CD14-positive monocyte (primary cell): ENCODE measurements around the gene PERM1. TPM values are rescaled to one million over a fixed set of nuclear protein-coding genes. Genes with fewer than 3 reads are reported as not detected.

Experiments used
- DNase-seq, 3 donors: peaks; one replicate each; pipeline ENCODE4 v3.0.0-alpha.2; 2011 to 2022
- H2AFZ ChIP-seq: 2 replicates; pipeline ENCODE4 v1.6.0; 2012; ENCODE audit warnings: mild to moderate bottlenecking, low read depth, low read length, inconsistent platforms; ENCODE audit not compliant: insufficient read depth, poor library complexity, severe bottlenecking
- H3K27ac ChIP-seq, 2 donors: 1 replicate in 1 of 2; 2 replicates in 1 of 2; pipeline ENCODE4 v1.5.1; 2012 to 2013; ENCODE audit warnings: low read length in 2 of 2, control low read depth in 1 of 2, inconsistent platforms in 1 of 2, low read depth in 1 of 2, mild to moderate bottlenecking in 1 of 2
- H3K27me3 ChIP-seq, 2 donors: one replicate each; pipeline versions ENCODE4 v1.6.0 to v1.6.1; 2011 to 2013; ENCODE audit warnings: low read length in 2 of 2; ENCODE audit not compliant: control insufficient read depth in 2 of 2, insufficient read depth in 2 of 2
- H3K36me3 ChIP-seq, 2 donors: replicated peaks in 1 of 2; 1 replicate in 1 of 2; 2 replicates in 1 of 2; pipeline versions ENCODE4 v1.5.1 to v1.6.1; 2012 to 2013; ENCODE audit warnings: low read length in 2 of 2, control low read depth in 1 of 2, inconsistent platforms in 1 of 2, mild to moderate bottlenecking in 1 of 2; ENCODE audit not compliant: insufficient read depth in 2 of 2, control insufficient read depth in 1 of 2
- H3K4me1 ChIP-seq, 2 donors: 1 replicate in 1 of 2; 2 replicates in 1 of 2; pipeline versions ENCODE4 v1.5.1 to v1.6.1; 2012 to 2013; ENCODE audit warnings: low read length in 2 of 2, control low read depth in 1 of 2, inconsistent platforms in 1 of 2, mild to moderate bottlenecking in 1 of 2, moderate library complexity in 1 of 2; ENCODE audit not compliant: insufficient read depth in 2 of 2, control insufficient read depth in 1 of 2
- H3K4me2 ChIP-seq: replicated peaks from 2 replicates; pipeline ENCODE3; 2012; ENCODE audit warnings: low read length, moderate library complexity, mild to moderate bottlenecking; ENCODE audit not compliant: poor library complexity, severe bottlenecking; ENCODE audit errors: extremely low read depth
- H3K4me3 ChIP-seq, 3 experiments: fragments of 200-600 bp in 1 of 3; sonication (generic) in 1 of 3; replicated peaks in 1 of 3; 1 replicate in 2 of 3; 2 replicates in 1 of 3; pipeline ENCODE4 v1.5.1; 2011 to 2013; ENCODE audit warnings: low read length in 3 of 3, mild to moderate bottlenecking in 3 of 3, control low read depth in 2 of 3, low read depth in 2 of 3, inconsistent platforms in 1 of 3, moderate library complexity in 1 of 3
- H3K79me2 ChIP-seq: 2 replicates; pipeline ENCODE4 v1.6.0; 2012; ENCODE audit warnings: mild to moderate bottlenecking, control low read depth, inconsistent platforms, low read length, moderate library complexity; ENCODE audit not compliant: insufficient read depth
- H3K9ac ChIP-seq: 2 replicates; pipeline ENCODE4 v1.6.0; 2017; ENCODE audit warnings: low read length, mild to moderate bottlenecking; ENCODE audit not compliant: insufficient read depth, poor library complexity, severe bottlenecking
- H3K9me3 ChIP-seq, 2 donors: replicated peaks in 1 of 2; 1 replicate in 1 of 2; 2 replicates in 1 of 2; pipeline versions ENCODE4 v1.5.1 to v1.6.1; 2012 to 2013; ENCODE audit warnings: low read length in 2 of 2, control low read depth in 1 of 2; ENCODE audit not compliant: control insufficient read depth in 1 of 2, insufficient read depth in 1 of 2
- H4K20me1 ChIP-seq: 2 replicates; pipeline ENCODE4 v1.6.0; 2012; ENCODE audit warnings: mild to moderate bottlenecking, low read length, control low read depth, moderate library complexity; ENCODE audit not compliant: insufficient read depth
- H3K27ac Mint-ChIP-seq, 7 donors: one replicate each; pipeline ENCODE4 v1.8.0; 2020; ENCODE audit warnings: mild to moderate bottlenecking in 7 of 7, mixed read lengths in 7 of 7, moderate library complexity in 6 of 7, inconsistent platforms in 2 of 7
- H3K27me3 Mint-ChIP-seq, 3 donors: one replicate each; pipeline ENCODE4 v1.8.0; 2021 to 2022; ENCODE audit warnings: low read depth in 3 of 3, mild to moderate bottlenecking in 3 of 3, mixed read lengths in 3 of 3, moderate library complexity in 3 of 3, inconsistent platforms in 1 of 3
- H3K36me3 Mint-ChIP-seq, 2 donors: one replicate each; pipeline ENCODE4 v1.8.0; 2020; ENCODE audit warnings: mixed read lengths in 2 of 2, inconsistent platforms in 1 of 2, mild to moderate bottlenecking in 1 of 2
- H3K4me1 Mint-ChIP-seq: one replicate; pipeline ENCODE4 v1.8.0; 2020; ENCODE audit warnings: mild to moderate bottlenecking, mixed read lengths
- H3K4me3 Mint-ChIP-seq, 2 donors: one replicate each; pipeline ENCODE4 v1.8.0; 2020; ENCODE audit warnings: mild to moderate bottlenecking in 2 of 2, mixed read lengths in 2 of 2, moderate library complexity in 1 of 2
- H3K9me3 Mint-ChIP-seq, 7 donors: one replicate each; pipeline ENCODE4 v1.8.0; 2020 to 2022; ENCODE audit warnings: mixed read lengths in 7 of 7, mild to moderate bottlenecking in 6 of 7, moderate library complexity in 6 of 7, inconsistent platforms in 2 of 7
- CTCF ChIP-seq: fragments of 200-600 bp; IDR thresholded peaks from one replicate; pipeline ENCODE4 v1.8.0; 2022; ENCODE audit warnings: antibody characterized with exemption, mild to moderate bottlenecking
- WGBS: methylation state at CpG from one replicate; pipeline ENCODE4 v1.1.5; 2013; ENCODE audit warnings: missing lambda C conversion rate; ENCODE audit not compliant: insufficient coverage; 5-methylcytosine and 5-hydroxymethylcytosine counted together
- intact Hi-C, 2 donors: fragments of 100-400 bp; cut with micrococcal nuclease; formaldehyde crosslinking; loops; one replicate each; pipeline versions ENCODE4 v1.15.0 to v1.15.1; 2023
- polyA plus RNA-seq, 3 donors: library from polyadenylated mRNA; depleted of rRNA in 1 of 3; unstranded in 2 of 3; stranded (reverse) in 1 of 3; fragments of 300-500 nt in 2 of 3; fragments of >200 nt in 1 of 3; fragmentation: Illumina TruSeq in 2 of 3; gene quantifications; 1 replicate in 2 of 3; 2 replicates in 1 of 3; pipeline ENCODE4 v1.2.3, GENCODE V29; 2012 to 2021

Gene PERM1
- polyA plus RNA-seq, 3 donors: not detected

- H3K9ac ChIP-seq: no peak overlapping the region
- H3K27ac Mint-ChIP-seq: no peak overlapping the region
Measured at GRCh38 chr1:1023700-1024099, 41.8 kb upstream of the PERM1 start.

GRCh38 chr1:1022302-1023009, 40.6 kb upstream of the PERM1 start:
- Mint-ChIP-seq H3K27me3 (peaks cover 29 to 51% (median 36%) of the 10 kb centered on the region in 3 donors), H3K27ac (peak overlapping the region in 1 of 7 donors; percentile 64)

More at GRCh38 chr1:1023700-1024099, 41.8 kb upstream of the PERM1 start:
- no peak overlapping the region for H2AFZ ChIP-seq
- Mint-ChIP-seq H3K9me3 (peaks cover 0 to 6% (median 0%) of the 10 kb centered on the region in 7 donors), H3K4me1 (peaks cover 6% of the 10 kb centered on the region), H3K36me3 (no peaks in the 10 kb centered on the region), H3K27me3 (peaks cover 29 to 51% (median 33%) of the 10 kb centered on the region in 3 donors), H3K4me3 (no peak overlapping the region)
- peaks cover 11 to 21% of the 10 kb centered on the region in 2 donors for H3K4me1 ChIP-seq
- no peak overlapping the region for H3K4me3 ChIP-seq
- no peak overlapping the region for H3K27ac ChIP-seq
- intact Hi-C loops: loop anchor here in 1 of 2 donors (5.0 kb wide), 1 partner anchor 34 kb away; no protein-coding TSS in a partner anchor
- H3K9me3 ChIP-seq: no peaks in the 10 kb centered on the region
- H3K27me3 ChIP-seq: peaks cover 7 to 41% of the 10 kb centered on the region in 2 donors
- no peaks in the 10 kb centered on the region for H3K36me3 ChIP-seq
- DNase-seq: no peak
- TF ChIP-seq CTCF: no peak
- H3K79me2 ChIP-seq: no peaks in the 10 kb centered on the region
- H4K20me1 ChIP-seq: no peaks in the 10 kb centered on the region
- H3K4me2 ChIP-seq: no peak overlapping the region
- 79% methylated on average over 13 of the region's 13 CpGs for WGBS

More at GRCh38 chr1:1022302-1023009, 40.6 kb upstream of the PERM1 start:
- Histone ChIP-seq H3K9me3 (no peaks in the 10 kb centered on the region), H2AFZ (no peak overlapping the region), H3K9ac (no peak overlapping the region), H3K4me2 (no peak overlapping the region), H3K4me3 (no peak overlapping the region), H3K4me1 (peaks cover 11 to 21% of the 10 kb centered on the region in 2 donors), H3K27me3 (peaks cover 7 to 41% of the 10 kb centered on the region in 2 donors), H3K36me3 (no peaks in the 10 kb centered on the region), H4K20me1 (no peaks in the 10 kb centered on the region), H3K27ac (no peak overlapping the region), H3K79me2 (no peaks in the 10 kb centered on the region)
- intact Hi-C loops: loop anchor here in 1 of 2 donors (5.0 kb wide), 1 partner anchor 35 kb away; no protein-coding TSS in a partner anchor
- Mint-ChIP-seq H3K36me3 (no peaks in the 10 kb centered on the region), H3K4me1 (peaks cover 6% of the 10 kb centered on the region), H3K4me3 (peak overlapping the region; percentile 43 to 67), H3K9me3 (peaks cover 0 to 6% (median 0%) of the 10 kb centered on the region in 7 donors)
- WGBS: 61% methylated on average over 23 of the region's 27 CpGs
- TF ChIP-seq CTCF: no peak
- DNase-seq: no peak
